ENCODE results near the gene NFASC.

NFASC gene

GRCh38 chr1:204891860-204892259 lies 21.2 kb downstream of the NFASC start:
- DNase-seq, result no peak

GRCh38 chr1:204894031-204894430 lies 23.4 kb downstream of the NFASC start:
- no peak for DNase-seq

GRCh38 chr1:204894606-204895005 lies 23.9 kb downstream of the NFASC start:
- DNase-seq, result no peak

- no peak for DNase-seq
These were observed 25.4 kb downstream of the NFASC start for GRCh38 chr1:204896023-204896422.

GRCh38 chr1:204896787-204897469 lies 26.3 kb downstream of the NFASC start:
- DNase-seq, result no peak

GRCh38 chr1:204900721-204901120 lies 30.1 kb downstream of the NFASC start:
- DNase-seq, result no peak

GRCh38 chr1:204902671-204903070 lies 32.0 kb downstream of the NFASC start:
- DNase-seq, result no peak

GRCh38 chr1:204904228-204904810 lies 33.7 kb downstream of the NFASC start:
- no peak for DNase-seq

- no peak for DNase-seq
These were observed 38.4 kb downstream of the NFASC start for GRCh38 chr1:204909109-204909508.

- no peak for DNase-seq
These were observed 45.3 kb downstream of the NFASC start for GRCh38 chr1:204915861-204916495.

- no peak for DNase-seq
These were observed 47.1 kb downstream of the NFASC start for GRCh38 chr1:204917802-204918201.

GRCh38 chr1:204920511-204920910 lies 49.8 kb downstream of the NFASC start:
- DNase-seq, result no peak

GRCh38 chr1:204920967-204921366 lies 50.3 kb downstream of the NFASC start:
- DNase-seq, result no peak

GRCh38 chr1:204921855-204922516 lies 51.3 kb downstream of the NFASC start:
- no peak for DNase-seq

- DNase-seq, result no peak
These were observed 52.5 kb downstream of the NFASC start for GRCh38 chr1:204923201-204923600.

GRCh38 chr1:204923626-204924012 lies 53.0 kb downstream of the NFASC start:
- DNase-seq, result no peak

GRCh38 chr1:204924013-204924759 lies 53.5 kb downstream of the NFASC start:
- peak; percentile 49 for DNase-seq

GRCh38 chr1:204925701-204926100 lies 55.0 kb downstream of the NFASC start:
- DNase-seq, result no peak

GRCh38 chr1:204927673-204928641 lies 57.3 kb downstream of the NFASC start:
- no peak for DNase-seq

GRCh38 chr1:204928671-204929486 lies 58.2 kb downstream of the NFASC start:
- no peak for DNase-seq

Data from right hindlimb (tissue), 1 donor.